Common myeloid progenitor, CD34-positive (primary cell): ENCODE data around the gene ARMH4.

Experiments used
- CTCF ChIA-PET: fragments of 350-600 bp; sonication (Branson Sonifier 250); formaldehyde crosslinking; loops from one replicate; lab custom pipeline; 2021; ENCODE audit warnings: antibody characterized with exemption; lab: Charles Lee
- POLR2A ChIA-PET: fragments of 350-600 bp; sonication (Branson Sonifier 250); formaldehyde crosslinking; loops from one replicate; lab custom pipeline; 2021; ENCODE audit warnings: antibody characterized with exemption; lab: Charles Lee
- DNase-seq, 3 donors: peaks; one replicate each; pipeline versions ENCODE4 v3.0.0 to v3.0.0-alpha.2; 2013
- H3K27ac ChIP-seq, 2 experiments: 1 replicate in 1 of 2; 2 replicates in 1 of 2; pipeline ENCODE4 v1.7.0; 2013; ENCODE audit warnings: inconsistent platforms in 2 of 2, low read length in 2 of 2, mild to moderate bottlenecking in 2 of 2, low read depth in 1 of 2, moderate library complexity in 1 of 2; ENCODE audit not compliant: severe bottlenecking in 2 of 2, insufficient read depth in 1 of 2, poor library complexity in 1 of 2
- H3K27me3 ChIP-seq, 5 experiments: replicated peaks in 2 of 5; 1 replicate in 3 of 5; 2 replicates in 2 of 5; pipeline versions ENCODE4 v1.6.1 to v1.7.0; 2013; ENCODE audit warnings: low read length in 4 of 5, mild to moderate bottlenecking in 2 of 5, moderate library complexity in 2 of 5, inconsistent platforms in 1 of 5; ENCODE audit not compliant: insufficient read depth in 5 of 5, control insufficient read depth in 4 of 5
- H3K36me3 ChIP-seq, 4 experiments: 1 replicate in 2 of 4; 2 replicates in 2 of 4; pipeline versions ENCODE4 v1.6.1 to v1.7.0; 2013; ENCODE audit warnings: low read length in 3 of 4, control low read depth in 1 of 4, mild to moderate bottlenecking in 1 of 4; ENCODE audit not compliant: control insufficient read depth in 4 of 4, insufficient read depth in 4 of 4
- H3K4me1 ChIP-seq, 4 experiments: 1 replicate in 3 of 4; 2 replicates in 1 of 4; pipeline versions ENCODE4 v1.6.1 to v1.7.1; 2013; ENCODE audit warnings: low read length in 3 of 4, mild to moderate bottlenecking in 3 of 4, control low read depth in 1 of 4, inconsistent platforms in 1 of 4, moderate library complexity in 1 of 4; ENCODE audit not compliant: control insufficient read depth in 4 of 4, insufficient read depth in 4 of 4; ENCODE audit errors: control extremely low read depth in 1 of 4
- H3K4me3 ChIP-seq, 7 experiments: 1 replicate in 4 of 7; 2 replicates in 3 of 7; pipeline versions ENCODE4 v1.5.1 to v1.7.0; 2013; ENCODE audit warnings: mild to moderate bottlenecking in 7 of 7, low read length in 6 of 7, moderate library complexity in 6 of 7, inconsistent platforms in 2 of 7, low read depth in 2 of 7, control low read depth in 1 of 7; ENCODE audit not compliant: insufficient read depth in 4 of 7, control insufficient read depth in 1 of 7; ENCODE audit errors: extremely low read depth in 1 of 7
- H3K9me3 ChIP-seq, 5 experiments: 1 replicate in 4 of 5; 2 replicates in 1 of 5; pipeline versions ENCODE4 v1.6.1 to v1.7.1; 2013; ENCODE audit warnings: low read length in 4 of 5, mild to moderate bottlenecking in 2 of 5, inconsistent platforms in 1 of 5, low read depth in 1 of 5, moderate library complexity in 1 of 5; ENCODE audit not compliant: control insufficient read depth in 4 of 5, insufficient read depth in 2 of 5; ENCODE audit errors: control extremely low read depth in 1 of 5
- WGBS: methylation state at CpG from one replicate; pipeline ENCODE4 v1.1.5; 2013; ENCODE audit not compliant: insufficient coverage; 5-methylcytosine and 5-hydroxymethylcytosine counted together

Gene ARMH4

GRCh38 chr14:57976701-57977100 lies 175.3 kb downstream of the ARMH4 start:
- no peaks in the 10 kb centered on the region for H3K9me3 ChIP-seq
- no peaks in the 10 kb centered on the region for H3K36me3 ChIP-seq
- POLR2A ChIA-PET = no interaction called here
- no peak overlapping the region for H3K4me3 ChIP-seq
- DNase-seq = no peak
- H3K27me3 ChIP-seq = peaks cover 0 to 2% (median 0%) of the 10 kb centered on the region in 5 experiments
- CTCF ChIA-PET = no interaction called here
- no peaks in the 10 kb centered on the region for H3K4me1 ChIP-seq
- no peak overlapping the region for H3K27ac ChIP-seq

GRCh38 chr14:57974896-57975295 lies 177.1 kb downstream of the ARMH4 start:
- H3K27ac ChIP-seq = no peak overlapping the region
- ChIA-PET CTCF (no interaction called here), POLR2A (no interaction called here)
- DNase-seq = no peak
- H3K36me3 ChIP-seq = no peaks in the 10 kb centered on the region
- no peak overlapping the region for H3K4me3 ChIP-seq
- 57% methylated on average over 1 of the region's 1 CpG for WGBS
- H3K27me3 ChIP-seq = peaks cover 0 to 5% (median 0%) of the 10 kb centered on the region in 5 experiments
- no peaks in the 10 kb centered on the region for H3K4me1 ChIP-seq
- H3K9me3 ChIP-seq = no peaks in the 10 kb centered on the region

GRCh38 chr14:57970594-57970993 lies 181.4 kb downstream of the ARMH4 start:
- no peaks in the 10 kb centered on the region for H3K4me1 ChIP-seq
- no peaks in the 10 kb centered on the region for H3K36me3 ChIP-seq
- ChIA-PET POLR2A (no interaction called here), CTCF (interaction anchor here (1.4 kb wide), 1 partner anchor 8 kb away, joined by 3 read pairs; no protein-coding TSS in a partner anchor)
- H3K27ac ChIP-seq = no peak overlapping the region
- H3K9me3 ChIP-seq = no peaks in the 10 kb centered on the region
- H3K4me3 ChIP-seq = no peak overlapping the region
- peaks cover 0 to 2% (median 0%) of the 10 kb centered on the region in 5 experiments for H3K27me3 ChIP-seq
- no peak for DNase-seq
- WGBS = 78% methylated on average over 3 of the region's 3 CpGs

GRCh38 chr14:57970175-57970574 lies 181.8 kb downstream of the ARMH4 start:
- 92% methylated on average over 2 of the region's 2 CpGs for WGBS
- ChIA-PET POLR2A (no interaction called here), CTCF (interaction anchor here (1.4 kb wide), 1 partner anchor 8 kb away, joined by 3 read pairs; no protein-coding TSS in a partner anchor)
- H3K27me3 ChIP-seq = peaks cover 0 to 2% (median 0%) of the 10 kb centered on the region in 5 experiments
- no peaks in the 10 kb centered on the region for H3K4me1 ChIP-seq
- no peaks in the 10 kb centered on the region for H3K36me3 ChIP-seq
- DNase-seq = no peak
- no peak overlapping the region for H3K27ac ChIP-seq
- no peak overlapping the region for H3K4me3 ChIP-seq
- no peaks in the 10 kb centered on the region for H3K9me3 ChIP-seq

GRCh38 chr14:57963071-57963470 lies 188.9 kb downstream of the ARMH4 start:
- peaks cover 0 to 23% (median 3%) of the 10 kb centered on the region in 5 experiments for H3K27me3 ChIP-seq
- no peaks in the 10 kb centered on the region for H3K9me3 ChIP-seq
- CTCF ChIA-PET = no interaction called here
- 87% methylated on average over 2 of the region's 2 CpGs for WGBS
- H3K4me1 ChIP-seq = no peaks in the 10 kb centered on the region
- H3K4me3 ChIP-seq = no peak overlapping the region
- no peak for DNase-seq
- H3K36me3 ChIP-seq = no peaks in the 10 kb centered on the region
- H3K27ac ChIP-seq = no peak overlapping the region
- POLR2A ChIA-PET = no interaction called here

GRCh38 chr14:57962325-57963035 lies 189.5 kb downstream of the ARMH4 start:
- Histone ChIP-seq H3K9me3 (no peaks in the 10 kb centered on the region), H3K27ac (no peak overlapping the region), H3K36me3 (no peaks in the 10 kb centered on the region), H3K4me3 (no peak overlapping the region), H3K4me1 (no peaks in the 10 kb centered on the region), H3K27me3 (peaks cover 0 to 23% (median 3%) of the 10 kb centered on the region in 5 experiments)
- ChIA-PET POLR2A (no interaction called here), CTCF (interaction anchor here (1.1 kb wide), 1 partner anchor 8 kb away, joined by 3 read pairs; no protein-coding TSS in a partner anchor)
- 40% methylated on average over 12 of the region's 12 CpGs for WGBS
- DNase-seq = no peak

GRCh38 chr14:57961786-57962060 lies 190.3 kb downstream of the ARMH4 start:
- Histone ChIP-seq H3K36me3 (no peaks in the 10 kb centered on the region), H3K27ac (no peak overlapping the region), H3K4me1 (no peaks in the 10 kb centered on the region), H3K27me3 (peaks cover 0 to 23% (median 3%) of the 10 kb centered on the region in 5 experiments), H3K9me3 (no peaks in the 10 kb centered on the region), H3K4me3 (no peak overlapping the region)
- CTCF ChIA-PET = interaction anchor here (1.1 kb wide), 1 partner anchor 9 kb away, joined by 3 read pairs; no protein-coding TSS in a partner anchor
- no peak for DNase-seq
- POLR2A ChIA-PET = no interaction called here
- WGBS = 100% methylated on average over 1 of the region's 2 CpGs
